Limb (tissue), 2 donors: ENCODE results near the gene CHAMP1.

Experiments
- DNase-seq, 2 donors: peaks; one replicate each; pipeline ENCODE4 v3.0.0-alpha.2; 2016; ENCODE audit errors: extremely low spot score in 2 of 2

Gene CHAMP1

GRCh38 chr13:114314074-114314912 is at the start of gene CHAMP1:
CHAMP1 (plus strand) TSS chr13:114314503; CDS start chr13:114323843, 9,340 bp downstream.
- DNase-seq, result peak; percentile 94 to 97

GRCh38 chr13:114264886-114265611 is 49.3 kb upstream of the CHAMP1 start:
- no peak for DNase-seq

GRCh38 chr13:114266241-114266640 is 48.1 kb upstream of the CHAMP1 start:
- no peak for DNase-seq

GRCh38 chr13:114268344-114269280 is 45.7 kb upstream of the CHAMP1 start:
- no peak for DNase-seq

GRCh38 chr13:114269281-114269770 is 45.0 kb upstream of the CHAMP1 start:
- no peak for DNase-seq

GRCh38 chr13:114272977-114273376 is 41.3 kb upstream of the CHAMP1 start:
- DNase-seq, result no peak

- DNase-seq, result no peak
These were observed 39.0 kb upstream of the CHAMP1 start for GRCh38 chr13:114275304-114275703.

GRCh38 chr13:114279146-114279545 is 35.2 kb upstream of the CHAMP1 start:
- no peak for DNase-seq

GRCh38 chr13:114279758-114280355 is 34.4 kb upstream of the CHAMP1 start:
- no peak for DNase-seq

- DNase-seq, result peak; percentile 87 to 97
These were observed 32.8 kb upstream of the CHAMP1 start, which contains the start of gene UPF3A for GRCh38 chr13:114281351-114282040. UPF3A (plus strand) TSS chr13:114281601; CDS start chr13:114281640, 39 bp downstream.

- DNase-seq, result peak; percentile 58 to 71
These were observed 32.1 kb upstream of the CHAMP1 start for GRCh38 chr13:114282041-114282670.

- no peak for DNase-seq
These were observed 30.7 kb upstream of the CHAMP1 start for GRCh38 chr13:114283576-114283975.

- DNase-seq, result no peak
These were observed 29.6 kb upstream of the CHAMP1 start for GRCh38 chr13:114284680-114285079.

- DNase-seq, result no peak
These were observed 29.0 kb upstream of the CHAMP1 start for GRCh38 chr13:114285166-114285808.

GRCh38 chr13:114286808-114287207 is 27.5 kb upstream of the CHAMP1 start:
- DNase-seq, result no peak

GRCh38 chr13:114288157-114288591 is 26.1 kb upstream of the CHAMP1 start:
- no peak for DNase-seq

GRCh38 chr13:114296448-114296847 is 17.9 kb upstream of the CHAMP1 start:
- DNase-seq, result no peak

GRCh38 chr13:114296902-114297301 is 17.4 kb upstream of the CHAMP1 start:
- no peak for DNase-seq

- no peak for DNase-seq
These were observed 15.4 kb upstream of the CHAMP1 start for GRCh38 chr13:114298866-114299265.
